HEK293T (cell line): ENCODE measurements around the gene SLC25A33.

Experiments used
- CTCF ChIA-PET: fragments of 350-600 bp; formaldehyde crosslinking; extraction: SDS; loops from one replicate; lab custom pipeline; 2021; ENCODE audit warnings: antibody characterized with exemption, inconsistent platforms; lab: Yijun Ruan, JAX
- POLR2A ChIA-PET: fragments of 350-600 bp; formaldehyde crosslinking; extraction: SDS; loops from one replicate; lab custom pipeline; 2020; ENCODE audit warnings: antibody characterized with exemption, inconsistent platforms; lab: Yijun Ruan, JAX
- DNase-seq: peaks from one replicate; pipeline ENCODE4 v3.0.0; 2012; ENCODE audit warnings: mixed read lengths; ENCODE audit errors: extremely low spot score
- ARNT ChIP-seq: fragments of 450-650 bp; IDR thresholded peaks from 2 replicates; pipeline ENCODE4 v1.6.1; 2017; ENCODE audit warnings: mild to moderate bottlenecking
- BHLHE40 ChIP-seq: fragments of 450-650 bp; IDR thresholded peaks from 2 replicates; pipeline ENCODE4 v1.6.1; 2016; ENCODE audit warnings: mild to moderate bottlenecking, moderate library complexity, borderline replicate concordance
- CTBP1 ChIP-seq: fragments of 450-650 bp; IDR thresholded peaks from 2 replicates; pipeline ENCODE4 v1.6.1; 2016; ENCODE audit warnings: borderline replicate concordance
- ELF4 ChIP-seq: fragments of 450-650 bp; IDR thresholded peaks from 2 replicates; pipeline ENCODE4 v1.6.1; 2017; ENCODE audit warnings: antibody characterized with exemption
- FOXA1 ChIP-seq: fragments of 450-650 bp; IDR thresholded peaks from 2 replicates; pipeline ENCODE4 v1.6.1; 2016; ENCODE audit warnings: mild to moderate bottlenecking
- FOXK2 ChIP-seq: fragments of 450-650 bp; IDR thresholded peaks from 2 replicates; pipeline ENCODE4 v1.6.1; 2016; ENCODE audit warnings: mild to moderate bottlenecking
- FOXM1 ChIP-seq: fragments of 450-650 bp; IDR thresholded peaks from 2 replicates; pipeline ENCODE4 v1.6.1; 2017; ENCODE audit warnings: mild to moderate bottlenecking, borderline replicate concordance
- HDGF ChIP-seq: fragments of 450-650 bp; IDR thresholded peaks from 2 replicates; pipeline ENCODE4 v1.6.1; 2017; ENCODE audit warnings: antibody characterized with exemption, borderline replicate concordance
- L3MBTL2 ChIP-seq: fragments of 450-650 bp; conservative IDR thresholded peaks from 2 replicates; pipeline ENCODE4 v1.6.1; 2016; ENCODE audit warnings: mild to moderate bottlenecking
- LEF1 ChIP-seq: fragments of 450-650 bp; IDR thresholded peaks from 2 replicates; pipeline ENCODE4 v1.6.1; 2017; ENCODE audit warnings: mild to moderate bottlenecking, borderline replicate concordance
- NFRKB ChIP-seq: fragments of 450-650 bp; IDR thresholded peaks from 2 replicates; pipeline ENCODE4 v1.6.1; 2016; ENCODE audit warnings: mild to moderate bottlenecking, moderate library complexity
- SP1 ChIP-seq: fragments of 450-650 bp; IDR thresholded peaks from 2 replicates; pipeline ENCODE4 v1.6.1; 2017
- SUZ12 ChIP-seq: fragments of 450-650 bp; IDR thresholded peaks from 2 replicates; pipeline ENCODE4 v1.6.1; 2016; ENCODE audit warnings: mild to moderate bottlenecking
- TARDBP ChIP-seq: fragments of 450-650 bp; IDR thresholded peaks from 2 replicates; pipeline ENCODE4 v1.6.1; 2016
- ZNF384 ChIP-seq: fragments of 450-650 bp; IDR thresholded peaks from 2 replicates; pipeline ENCODE4 v1.6.1; 2016
- TF ChIP-seq, protein P1 (sequence below): fragments of 450-650 bp; IDR thresholded peaks from 2 replicates; pipeline ENCODE4 v1.6.1; 2016

SLC25A33 gene

DNA sequence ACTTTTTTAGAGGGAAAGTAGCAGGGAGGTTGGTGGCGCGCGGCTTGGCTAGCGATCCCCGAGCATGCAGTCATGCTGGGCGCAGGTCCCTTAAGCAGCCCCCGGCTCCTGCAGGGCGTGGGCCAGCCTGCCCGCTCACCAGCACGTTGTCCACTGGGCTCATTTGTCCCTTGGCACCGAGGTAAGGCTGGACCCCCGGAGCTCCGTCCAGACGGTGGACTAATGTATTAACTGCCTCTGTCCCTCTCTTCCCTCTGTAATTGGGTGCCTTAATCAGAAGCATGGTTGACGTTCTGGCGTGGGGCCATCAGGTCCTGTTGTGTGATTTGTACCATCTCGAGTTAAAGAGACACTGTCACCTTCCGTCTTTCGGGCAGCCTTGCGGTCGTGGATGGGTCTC, 67.2 kb downstream of the SLC25A33 start:
- ChIA-PET CTCF (no interaction called here), POLR2A (interaction anchor here (1.0 kb wide), 1 partner anchor 16 kb away, joined by 3 read pairs; no protein-coding TSS in a partner anchor)
- no peak for DNase-seq
- TF ChIP-seq BHLHE40, result no peak
- TF ChIP-seq TARDBP, result no peak
- no peak for TF ChIP-seq FOXM1
- TF ChIP-seq ELF4, result no peak
- TF ChIP-seq SUZ12, result no peak
- no peak for TF ChIP-seq LEF1
- TF ChIP-seq CTBP1, result no peak
- TF ChIP-seq, protein P1, sequence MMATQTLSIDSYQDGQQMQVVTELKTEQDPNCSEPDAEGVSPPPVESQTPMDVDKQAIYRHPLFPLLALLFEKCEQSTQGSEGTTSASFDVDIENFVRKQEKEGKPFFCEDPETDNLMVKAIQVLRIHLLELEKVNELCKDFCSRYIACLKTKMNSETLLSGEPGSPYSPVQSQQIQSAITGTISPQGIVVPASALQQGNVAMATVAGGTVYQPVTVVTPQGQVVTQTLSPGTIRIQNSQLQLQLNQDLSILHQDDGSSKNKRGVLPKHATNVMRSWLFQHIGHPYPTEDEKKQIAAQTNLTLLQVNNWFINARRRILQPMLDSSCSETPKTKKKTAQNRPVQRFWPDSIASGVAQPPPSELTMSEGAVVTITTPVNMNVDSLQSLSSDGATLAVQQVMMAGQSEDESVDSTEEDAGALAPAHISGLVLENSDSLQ, result no peak
- no peak for TF ChIP-seq ZNF384
- TF ChIP-seq NFRKB, result no peak
- no peak for TF ChIP-seq ARNT
- TF ChIP-seq SP1, result no peak
- no peak for TF ChIP-seq FOXA1
- TF ChIP-seq FOXK2, result no peak
- no peak for TF ChIP-seq HDGF
- no peak for TF ChIP-seq L3MBTL2

DNA sequence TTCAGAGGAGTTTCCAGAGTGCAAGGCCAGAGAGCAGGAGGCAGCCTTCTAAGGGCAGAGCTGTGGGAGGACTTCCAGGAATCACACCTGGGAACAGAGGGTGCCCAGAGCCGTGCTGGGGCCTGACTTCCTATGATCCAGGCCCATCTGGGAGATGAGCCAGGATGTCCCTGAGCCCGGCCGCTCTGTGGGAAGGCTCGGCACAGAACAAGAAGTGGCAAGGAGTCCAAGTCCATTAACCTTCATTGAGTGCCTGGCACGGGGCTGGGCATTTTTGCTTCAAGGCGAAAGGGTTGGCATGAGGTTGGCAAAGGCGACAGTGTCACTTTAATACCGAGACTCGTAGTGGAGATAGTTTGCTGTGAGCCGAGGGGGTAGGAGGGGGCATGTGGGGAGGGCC, 67.7 kb downstream of the SLC25A33 start:
- CTCF ChIA-PET, result no interaction called here
- POLR2A ChIA-PET, result no interaction called here

DNA sequence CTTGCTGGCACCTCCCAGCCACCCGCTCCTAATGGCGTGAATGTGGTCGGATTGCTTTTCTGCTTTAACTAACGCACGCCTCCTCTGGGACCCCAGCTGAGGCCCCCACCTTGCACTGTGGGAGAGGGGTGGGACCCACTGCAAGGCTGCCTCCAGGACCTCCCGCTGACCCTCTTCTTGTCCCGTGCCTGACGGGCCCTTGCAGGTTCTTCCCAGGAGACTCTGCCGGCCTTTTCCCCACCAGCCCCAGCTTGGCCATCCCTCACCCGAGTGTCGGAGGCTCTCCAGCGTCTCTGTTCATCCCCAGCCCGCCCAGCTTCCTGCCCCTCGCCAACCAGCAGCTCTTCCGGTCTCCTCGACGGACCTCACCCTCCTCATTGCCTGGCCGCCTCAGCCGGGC, 68.1 kb downstream of the SLC25A33 start:
- DNase-seq, result no peak
- TF ChIP-seq BHLHE40, result no peak
- no peak for TF ChIP-seq FOXM1
- POLR2A ChIA-PET, result no interaction called here
- CTCF ChIA-PET, result interaction anchor here (0.6 to 1.0 kb wide), 2 partner anchors 9 to 19 kb away, joined by 3 to 5 read pairs; no protein-coding TSS in a partner anchor

More for the DNA sequence above, 67.7 kb downstream of the SLC25A33 start:
- TF ChIP-seq ARNT (no peak), BHLHE40 (no peak), HDGF (no peak), FOXA1 (no peak), NFRKB (no peak), ELF4 (no peak), ZNF384 (no peak), FOXK2 (no peak), SUZ12 (no peak), FOXM1 (no peak), SP1 (no peak), TARDBP (no peak), CTBP1 (no peak), L3MBTL2 (no peak), LEF1 (no peak)
- TF ChIP-seq, protein P1, result no peak
- DNase-seq, result no peak

DNA sequence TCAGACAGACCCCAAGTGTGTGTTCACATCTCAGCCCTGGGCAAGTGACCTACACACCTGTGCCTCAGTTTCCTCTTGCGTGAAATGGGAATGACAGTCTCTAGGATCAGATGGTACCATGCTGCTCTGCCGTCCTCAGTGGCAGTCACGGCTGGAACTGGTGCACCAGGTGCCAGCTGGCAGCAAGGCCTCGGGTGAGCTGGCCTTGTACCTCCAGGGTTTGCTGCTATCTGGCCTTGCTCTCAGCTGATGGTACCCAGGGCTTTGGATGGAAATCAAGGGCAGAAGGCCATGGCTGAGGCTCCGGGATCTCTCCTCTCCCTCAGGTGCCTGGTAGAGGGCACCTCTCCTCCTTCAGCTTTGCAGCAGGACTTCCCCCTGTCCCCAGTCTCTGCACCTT, 70.7 kb downstream of the SLC25A33 start:
- CTCF ChIA-PET, result no interaction called here
- POLR2A ChIA-PET, result no interaction called here

DNA sequence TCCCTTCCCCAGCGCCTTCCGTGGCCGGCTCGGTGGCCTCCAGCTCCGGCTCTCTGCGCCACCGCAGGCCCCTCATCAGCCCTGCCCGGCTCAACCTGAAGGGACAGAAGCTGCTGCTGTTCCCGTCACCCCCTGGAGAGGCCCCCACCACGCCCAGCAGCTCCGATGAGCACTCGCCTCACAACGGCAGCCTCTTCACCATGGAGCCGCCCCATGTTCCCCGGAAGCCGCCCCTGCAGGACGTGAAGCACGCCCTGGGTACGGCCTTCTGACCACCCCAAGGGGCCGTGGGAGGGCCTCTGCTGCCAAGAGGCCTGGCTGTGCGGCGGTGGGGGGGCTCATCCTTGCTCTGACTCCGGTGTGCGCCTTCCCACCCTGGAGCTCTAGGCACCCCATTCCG, 71.3 kb downstream of the SLC25A33 start:
- TF ChIP-seq FOXM1, result no peak
- TF ChIP-seq, protein P1, result no peak
- no peak for TF ChIP-seq SP1
- TF ChIP-seq ELF4, result no peak
- TF ChIP-seq CTBP1, result no peak
- TF ChIP-seq FOXK2, result no peak
- TF ChIP-seq NFRKB, result no peak
- no peak for TF ChIP-seq SUZ12
- no peak for TF ChIP-seq BHLHE40
- no peak for TF ChIP-seq ARNT
- ChIA-PET CTCF (no interaction called here), POLR2A (no interaction called here)
- DNase-seq, result no peak

More for the DNA sequence above, 70.7 kb downstream of the SLC25A33 start:
- DNase-seq, result no peak
- no peak for TF ChIP-seq FOXA1
- TF ChIP-seq ELF4, result no peak
- TF ChIP-seq, protein P1, result no peak
- no peak for TF ChIP-seq CTBP1
- TF ChIP-seq TARDBP, result no peak
- TF ChIP-seq SUZ12, result no peak
- TF ChIP-seq FOXK2, result no peak

DNA sequence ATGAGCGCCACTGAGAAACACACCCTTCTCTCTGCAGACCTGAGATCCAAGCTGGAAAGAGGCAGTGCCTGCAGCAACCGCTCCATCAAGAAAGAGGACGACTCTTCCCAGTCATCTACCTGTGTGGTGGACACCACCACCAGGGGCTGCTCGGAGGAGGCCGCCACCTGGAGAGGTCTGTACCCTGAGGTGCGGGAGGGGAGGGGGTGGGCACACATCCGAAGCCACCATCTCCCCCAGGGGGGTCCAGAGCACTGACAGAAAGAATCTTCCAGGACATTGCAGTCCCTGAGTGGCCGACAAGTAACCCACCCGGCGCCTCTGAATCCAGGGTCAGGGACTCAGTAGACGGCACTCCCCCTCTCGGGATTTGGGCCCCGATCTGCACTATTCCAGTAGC, 72.5 kb downstream of the SLC25A33 start:
- CTCF ChIA-PET, result no interaction called here
- POLR2A ChIA-PET, result no interaction called here
- DNase-seq, result no peak
- TF ChIP-seq SUZ12, result no peak
- TF ChIP-seq ARNT, result no peak
- TF ChIP-seq FOXA1, result no peak
- TF ChIP-seq TARDBP, result no peak
- TF ChIP-seq L3MBTL2, result no peak
- TF ChIP-seq, protein P1, result no peak
- TF ChIP-seq ZNF384, result no peak
- no peak for TF ChIP-seq NFRKB
- no peak for TF ChIP-seq BHLHE40
- no peak for TF ChIP-seq FOXM1
